CD4-positive, CD25-positive, alpha-beta regulatory T cell (primary cell): ENCODE results near the gene MRO. TPM values are rescaled to one million over a fixed set of nuclear protein-coding genes. Genes with fewer than 3 reads are reported as not detected.
"Not testable (repeated sequence)": the region's sequence is repeated elsewhere in the genome, so short reads cannot be mapped to it uniquely, and the experiment has no call there.

ENCODE experiments used
- ATAC-seq, 2 donors: fragments of 150-1000 bp; cut with Tn5 transposase; one replicate each; pipeline ENCODE4 v1.10.0; 2021; ENCODE audit warnings: low read depth in 2 of 2, moderate number of reproducible peaks in 2 of 2, moderate library complexity in 1 of 2
- DNase-seq, 3 donors: peaks; one replicate each; pipeline versions ENCODE4 v3.0.0 to v3.0.0-alpha.2; 2012 to 2022; ENCODE audit warnings: mixed read lengths in 1 of 3
- H3K27ac ChIP-seq: one replicate; pipeline ENCODE4 v1.7.0; 2013; ENCODE audit warnings: mild to moderate bottlenecking, low read length; ENCODE audit not compliant: insufficient read depth, poor library complexity, severe bottlenecking
- H3K27me3 ChIP-seq: one replicate; pipeline ENCODE4 v1.7.0; 2013; ENCODE audit warnings: low read length; ENCODE audit not compliant: control insufficient read depth, insufficient read depth
- H3K36me3 ChIP-seq: one replicate; pipeline ENCODE4 v1.7.0; 2013; ENCODE audit warnings: mild to moderate bottlenecking, low read length, moderate library complexity; ENCODE audit not compliant: control insufficient read depth, insufficient read depth
- H3K4me1 ChIP-seq: 2 replicates; pipeline ENCODE4 v1.7.0; 2013; ENCODE audit warnings: mild to moderate bottlenecking, low read length; ENCODE audit not compliant: insufficient read depth, control insufficient read depth, poor library complexity, severe bottlenecking
- H3K4me3 ChIP-seq: one replicate; pipeline ENCODE4 v1.7.0; 2013; ENCODE audit warnings: low read depth, mild to moderate bottlenecking, low read length, moderate library complexity
- H3K9me3 ChIP-seq, 2 experiments: 1 replicate in 1 of 2; 2 replicates in 1 of 2; pipeline ENCODE4 v1.7.0; 2013; ENCODE audit warnings: low read length in 2 of 2, mild to moderate bottlenecking in 1 of 2, moderate library complexity in 1 of 2; ENCODE audit not compliant: control insufficient read depth in 2 of 2
- H3K27ac Mint-ChIP-seq, 3 donors: one replicate each; pipeline ENCODE4 v1.8.0; 2020 to 2022; ENCODE audit warnings: mild to moderate bottlenecking in 3 of 3, mixed read lengths in 3 of 3, moderate library complexity in 2 of 3
- H3K27me3 Mint-ChIP-seq: one replicate; pipeline ENCODE4 v1.8.0; 2022; ENCODE audit warnings: mild to moderate bottlenecking, mixed read lengths
- H3K36me3 Mint-ChIP-seq: one replicate; pipeline ENCODE4 v1.8.0; 2020; ENCODE audit warnings: mixed read lengths
- H3K4me1 Mint-ChIP-seq, 4 donors: one replicate each; pipeline ENCODE4 v1.8.0; 2020 to 2022; ENCODE audit warnings: mixed read lengths in 4 of 4, mild to moderate bottlenecking in 1 of 4
- H3K4me3 Mint-ChIP-seq, 4 donors: one replicate each; pipeline ENCODE4 v1.8.0; 2020 to 2022; ENCODE audit warnings: mild to moderate bottlenecking in 4 of 4, mixed read lengths in 4 of 4, moderate library complexity in 3 of 4
- H3K9me3 Mint-ChIP-seq, 7 donors: one replicate each; pipeline ENCODE4 v1.8.0; 2020 to 2022; ENCODE audit warnings: mixed read lengths in 7 of 7, mild to moderate bottlenecking in 3 of 7, moderate library complexity in 2 of 7
- polyA plus RNA-seq, 4 donors: library from polyadenylated mRNA; unstranded; fragments of 300-500 nt; fragmentation: Illumina TruSeq; gene quantifications; one replicate each; pipeline ENCODE4 v1.2.3, GENCODE V29; 2021
- total RNA-seq: library from RNA; stranded (reverse); gene quantifications from one replicate; pipeline ENCODE4 v1.2.3, GENCODE V29; 2022

MRO gene
- total and polyA plus RNA-seq, 5 donors from 2014 or later = not detected

GRCh38 chr18:50857694-50858093 lies 37.9 kb upstream of the MRO start:
- Mint-ChIP-seq H3K27me3 (peaks cover 41% of the 10 kb centered on the region), H3K36me3 (peaks cover 8% of the 10 kb centered on the region), H3K27ac (peak overlapping the region in 1 of 3 donors; percentile 20), H3K9me3 (peaks cover 0 to 9% (median 4%) of the 10 kb centered on the region in 7 donors), H3K4me3 (no peak overlapping the region), H3K4me1 (no peaks in the 10 kb centered on the region)
- Histone ChIP-seq H3K36me3 (no peaks in the 10 kb centered on the region), H3K27me3 (no peaks in the 10 kb centered on the region), H3K27ac (no peak overlapping the region), H3K4me3 (no peak overlapping the region), H3K4me1 (no peaks in the 10 kb centered on the region), H3K9me3 (peaks cover 6% of the 10 kb centered on the region in 2 experiments)
- no peak for ATAC-seq
- DNase-seq = no peak

- ATAC-seq = not testable (repeated sequence)
Measured at GRCh38 chr18:50857166-50857565, 37.4 kb upstream of the MRO start.

GRCh38 chr18:50855976-50856757 lies 36.4 kb upstream of the MRO start:
- Histone ChIP-seq H3K4me1 (no peaks in the 10 kb centered on the region), H3K4me3 (no peak overlapping the region), H3K27me3 (no peaks in the 10 kb centered on the region), H3K36me3 (no peaks in the 10 kb centered on the region), H3K9me3 (peaks cover 6% of the 10 kb centered on the region in 2 experiments), H3K27ac (no peak overlapping the region)
- no peak for ATAC-seq
- Mint-ChIP-seq H3K9me3 (peaks cover 0 to 10% (median 7%) of the 10 kb centered on the region in 7 donors), H3K27me3 (peaks cover 42% of the 10 kb centered on the region), H3K36me3 (peaks cover 8% of the 10 kb centered on the region), H3K27ac (no peak overlapping the region), H3K4me3 (peak overlapping the region in 1 of 4 donors; percentile 1), H3K4me1 (no peaks in the 10 kb centered on the region)
- DNase-seq = no peak

More at GRCh38 chr18:50857166-50857565, 37.4 kb upstream of the MRO start:
- H3K27ac Mint-ChIP-seq = peak overlapping the region in 1 of 3 donors; percentile 26
- H3K9me3 Mint-ChIP-seq = peaks cover 0 to 10% (median 4%) of the 10 kb centered on the region in 7 donors
- not testable (repeated sequence) for H3K4me3 ChIP-seq, H3K27ac ChIP-seq, H3K4me1 Mint-ChIP-seq, H3K27me3 ChIP-seq, H3K36me3 ChIP-seq, DNase-seq, H3K4me1 ChIP-seq, H3K4me3 Mint-ChIP-seq, H3K36me3 Mint-ChIP-seq, H3K9me3 ChIP-seq
- peaks cover 38% of the 10 kb centered on the region for H3K27me3 Mint-ChIP-seq

GRCh38 chr18:50853863-50854271 lies 34.1 kb upstream of the MRO start:
- Mint-ChIP-seq H3K27ac (no peak overlapping the region), H3K4me3 (no peak overlapping the region), H3K9me3 (peaks cover 0 to 10% (median 6%) of the 10 kb centered on the region in 7 donors), H3K36me3 (peaks cover 8% of the 10 kb centered on the region), H3K4me1 (no peaks in the 10 kb centered on the region), H3K27me3 (peaks cover 42% of the 10 kb centered on the region)
- DNase-seq (no peak), ATAC-seq (no peak)
- no peaks in the 10 kb centered on the region for H3K36me3 ChIP-seq
- H3K27ac ChIP-seq = no peak overlapping the region
- no peaks in the 10 kb centered on the region for H3K27me3 ChIP-seq
- no peaks in the 10 kb centered on the region for H3K4me1 ChIP-seq
- no peak overlapping the region for H3K4me3 ChIP-seq
- H3K9me3 ChIP-seq = peaks cover 6% of the 10 kb centered on the region in 2 experiments

- H3K4me3 ChIP-seq = no peak overlapping the region
- no peak overlapping the region for H3K27ac ChIP-seq
- no peak for ATAC-seq
- Mint-ChIP-seq H3K4me1 (peaks cover 0 to 3% (median 0%) of the 10 kb centered on the region in 4 donors), H3K27me3 (peaks cover 26% of the 10 kb centered on the region), H3K27ac (no peak overlapping the region), H3K9me3 (peaks cover 0 to 10% (median 6%) of the 10 kb centered on the region in 7 donors), H3K36me3 (peaks cover 8% of the 10 kb centered on the region), H3K4me3 (no peak overlapping the region)
- DNase-seq = no peak
- no peaks in the 10 kb centered on the region for H3K4me1 ChIP-seq
- H3K27me3 ChIP-seq = no peaks in the 10 kb centered on the region
- H3K9me3 ChIP-seq = peaks cover 6% of the 10 kb centered on the region in 2 experiments
- no peaks in the 10 kb centered on the region for H3K36me3 ChIP-seq
Measured at GRCh38 chr18:50850307-50851065, 30.7 kb upstream of the MRO start.

- H3K27me3 Mint-ChIP-seq = peaks cover 22% of the 10 kb centered on the region
- no peak overlapping the region for H3K4me3 ChIP-seq
- no peak overlapping the region for H3K27ac Mint-ChIP-seq
- no peaks in the 10 kb centered on the region for H3K27me3 ChIP-seq
- H3K4me1 Mint-ChIP-seq = peaks cover 0 to 3% (median 0%) of the 10 kb centered on the region in 4 donors
- no peak overlapping the region for H3K4me3 Mint-ChIP-seq
- no peaks in the 10 kb centered on the region for H3K36me3 ChIP-seq
- ATAC-seq = no peak
- peaks cover 1 to 5% of the 10 kb centered on the region in 2 experiments for H3K9me3 ChIP-seq
- peaks cover 0 to 9% (median 4%) of the 10 kb centered on the region in 7 donors for H3K9me3 Mint-ChIP-seq
- H3K36me3 Mint-ChIP-seq = peaks cover 7% of the 10 kb centered on the region
- DNase-seq = no peak
- H3K27ac ChIP-seq = no peak overlapping the region
- H3K4me1 ChIP-seq = no peaks in the 10 kb centered on the region
Measured at GRCh38 chr18:50849419-50849821, 29.6 kb upstream of the MRO start.

- Histone ChIP-seq H3K4me1 (no peaks in the 10 kb centered on the region), H3K4me3 (no peak overlapping the region), H3K27me3 (no peaks in the 10 kb centered on the region), H3K27ac (no peak overlapping the region), H3K36me3 (no peaks in the 10 kb centered on the region), H3K9me3 (peaks cover 0 to 1% of the 10 kb centered on the region in 2 experiments)
- peaks cover 0 to 3% (median 0%) of the 10 kb centered on the region in 4 donors for H3K4me1 Mint-ChIP-seq
- peaks cover 2% of the 10 kb centered on the region for H3K36me3 Mint-ChIP-seq
- H3K4me3 Mint-ChIP-seq = no peak overlapping the region
- H3K27me3 Mint-ChIP-seq = peaks cover 18% of the 10 kb centered on the region
- no peak for DNase-seq
- H3K27ac Mint-ChIP-seq = no peak overlapping the region
- no peak for ATAC-seq
- H3K9me3 Mint-ChIP-seq = peaks cover 0 to 6% (median 4%) of the 10 kb centered on the region in 7 donors
Measured at GRCh38 chr18:50848991-50849390, 29.2 kb upstream of the MRO start.
